ENCODE measurements around the gene ACADSB.

- TF ChIP-seq POLR2A (IDR thresholded peaks at IDR 0.05) (no peak), CTCF (IDR thresholded peaks at IDR 0.05 in 8 of 11, conservative IDR thresholded peaks at IDR 0.05 in 3 of 11) (no peak)
Observed at GRCh38 chr10:123101872-123102271, 93.1 kb downstream of the ACADSB start.

Measured in spleen (tissue), 7 donors.